Activated gamma-delta T cell treated with anti-CD3 and anti-CD28 coated beads, Interleukin-2, amount 50 U/mL, for 16 hours (primary cell): ENCODE results near the gene SAMD4A.

Experiments used
- DNase-seq: peaks from one replicate; pipeline ENCODE4 v3.0.0-alpha.2; 2020; ENCODE audit warnings: low read depth

Gene SAMD4A

DNA sequence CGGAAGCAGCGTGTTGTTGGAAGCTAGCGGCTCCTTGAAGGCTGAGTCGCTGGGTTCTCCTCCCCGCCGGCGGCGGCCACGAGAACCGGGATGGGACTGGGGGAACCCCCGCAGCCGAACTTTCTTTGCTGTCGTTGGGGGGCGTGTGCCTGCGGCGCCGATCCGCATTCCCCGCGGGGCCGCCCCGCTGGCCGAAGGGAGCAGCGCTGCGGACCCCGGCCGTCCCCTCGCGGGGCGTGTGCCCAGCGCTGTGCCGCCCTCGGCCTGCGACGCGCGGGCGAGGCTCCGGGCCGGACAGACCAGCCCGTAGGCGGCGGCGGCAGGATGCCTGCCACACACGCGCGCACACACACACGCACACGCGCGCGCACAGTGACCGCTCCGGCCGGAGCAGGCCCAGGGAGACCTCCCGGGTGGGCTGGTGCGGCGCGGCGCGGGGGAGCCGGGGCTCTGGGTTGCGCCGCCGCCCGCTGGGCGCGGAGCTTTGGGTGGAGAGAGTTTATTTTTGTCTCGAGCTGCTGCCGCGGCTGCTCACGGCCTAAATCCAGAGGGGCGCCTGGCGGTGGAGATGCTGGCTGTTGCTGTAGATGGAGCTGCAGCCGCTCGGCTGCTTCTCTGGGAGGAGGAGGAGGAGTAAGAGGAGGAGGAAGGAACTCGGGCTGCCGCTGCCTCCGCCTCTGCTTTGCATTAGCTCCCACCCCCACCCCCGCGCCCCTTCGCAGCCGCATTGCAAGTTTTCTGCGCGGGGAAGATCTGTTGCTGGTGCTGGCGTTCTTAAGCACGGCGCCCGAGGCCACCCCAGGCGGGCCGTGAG, at the start of gene SAMD4A:
SAMD4A (plus strand) TSS at position 719 of the 814 bp plus-strand sequence. CDS start 789 bp downstream, outside the sequence.
- DNase-seq: peak; percentile 20

DNA sequence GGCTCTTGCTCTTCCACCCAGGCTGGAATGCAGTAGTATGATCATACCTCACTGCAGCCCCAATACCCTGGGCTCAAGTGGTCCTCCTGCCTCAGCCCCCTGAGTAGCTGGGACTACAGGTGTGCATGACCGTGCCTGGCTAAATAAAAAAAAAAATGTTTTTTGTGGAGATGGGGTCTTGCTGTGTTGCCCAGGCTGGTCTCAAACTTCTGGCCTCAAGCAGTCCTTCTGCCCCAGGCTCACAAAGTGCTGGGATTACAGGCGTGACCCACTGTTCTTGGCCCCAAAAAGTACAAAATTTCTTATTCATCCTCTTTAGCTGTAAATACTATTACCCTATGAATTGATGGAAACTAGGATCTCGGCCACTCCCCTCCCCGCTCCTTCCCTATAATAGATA, 42.5 kb upstream of the SAMD4A start:
- DNase-seq: no peak

GRCh38 chr14:54528973-54529372, 38.0 kb upstream of the SAMD4A start:
- DNase-seq: no peak

- no peak for DNase-seq
Measured at GRCh38 chr14:54529811-54530210, 37.1 kb upstream of the SAMD4A start.

DNA sequence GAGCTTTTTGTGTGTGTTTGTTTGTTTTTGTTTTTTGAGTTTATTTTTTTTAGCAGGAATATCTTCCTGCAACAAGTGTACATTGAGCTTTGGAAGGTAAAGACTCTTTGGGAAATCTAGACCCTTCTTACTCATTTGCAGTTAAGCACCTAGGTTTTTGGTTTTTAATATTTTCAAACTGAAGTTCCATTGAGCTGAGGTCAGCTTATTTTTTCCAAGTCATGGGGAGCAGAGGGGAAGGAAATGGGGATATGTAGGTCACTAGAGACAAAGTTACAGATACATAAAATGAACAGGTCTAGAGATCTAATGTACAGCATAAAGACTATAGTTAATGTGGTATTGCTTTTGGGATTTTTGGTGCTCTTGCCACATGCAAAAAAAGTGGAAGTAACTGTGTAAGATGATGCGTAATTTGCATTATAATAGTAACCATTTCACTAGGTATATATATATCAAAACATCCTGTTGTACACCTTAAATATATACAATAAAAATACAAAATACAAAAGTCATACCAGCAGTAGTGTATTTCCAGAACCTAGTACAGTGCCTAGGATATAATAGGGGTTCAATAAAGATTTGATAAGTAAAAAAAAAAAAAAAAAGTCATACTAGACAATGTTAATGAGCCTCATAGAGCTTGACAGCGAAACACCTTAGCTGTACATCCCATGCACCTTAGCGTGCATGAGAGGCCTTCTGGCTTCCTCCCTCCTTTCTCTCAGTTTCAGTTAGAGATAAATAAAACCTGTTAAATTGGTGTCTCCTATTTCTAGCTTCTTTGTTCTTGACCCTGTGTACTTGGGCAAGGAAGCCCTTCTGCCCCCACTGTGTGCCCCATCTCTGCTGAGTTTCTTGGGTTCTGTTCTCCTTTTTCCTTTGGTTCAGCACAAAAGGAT, 34.6 kb upstream of the SAMD4A start:
- no peak for DNase-seq

DNA sequence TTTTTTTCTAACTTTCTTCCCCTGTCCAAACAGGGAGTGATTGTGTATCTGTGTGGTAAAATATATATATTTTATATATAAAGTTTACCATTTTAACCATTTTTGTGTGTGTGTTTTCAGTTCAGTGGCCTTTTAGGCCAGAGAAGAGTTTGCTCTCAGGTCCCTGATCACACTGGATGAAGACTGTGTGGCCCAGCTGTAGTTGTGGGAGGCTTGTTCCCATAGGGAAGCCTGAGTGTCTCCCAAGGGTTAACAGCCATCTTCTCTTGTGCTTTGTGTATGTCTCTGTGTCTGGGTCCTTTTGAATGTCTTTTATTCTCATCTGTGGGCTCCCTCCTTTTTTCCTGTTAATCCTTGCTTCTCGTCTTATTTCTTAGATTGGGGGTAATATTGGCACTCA, 33.8 kb upstream of the SAMD4A start:
- no peak for DNase-seq

- DNase-seq: no peak
Measured at GRCh38 chr14:54535126-54535525, 31.8 kb upstream of the SAMD4A start.

DNA sequence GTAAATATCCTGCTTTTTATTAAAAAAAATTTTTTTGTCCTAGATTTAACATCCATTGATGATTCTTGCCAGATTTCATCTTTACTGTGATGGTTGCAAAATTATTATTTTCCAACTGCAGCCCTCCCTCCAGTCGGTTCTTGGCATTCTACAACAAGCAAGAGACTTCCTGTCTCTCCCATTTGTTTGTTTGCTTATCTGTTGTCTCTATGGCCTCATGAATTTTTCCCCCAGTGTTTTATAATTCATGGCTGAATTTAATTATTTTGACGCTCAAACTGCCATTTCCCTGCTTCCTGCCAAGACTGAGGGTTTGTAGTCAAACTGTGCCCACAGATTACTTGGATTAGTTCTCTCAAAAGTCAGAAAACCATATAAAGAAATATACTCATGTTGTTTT, 31.3 kb upstream of the SAMD4A start:
- DNase-seq: no peak

DNA sequence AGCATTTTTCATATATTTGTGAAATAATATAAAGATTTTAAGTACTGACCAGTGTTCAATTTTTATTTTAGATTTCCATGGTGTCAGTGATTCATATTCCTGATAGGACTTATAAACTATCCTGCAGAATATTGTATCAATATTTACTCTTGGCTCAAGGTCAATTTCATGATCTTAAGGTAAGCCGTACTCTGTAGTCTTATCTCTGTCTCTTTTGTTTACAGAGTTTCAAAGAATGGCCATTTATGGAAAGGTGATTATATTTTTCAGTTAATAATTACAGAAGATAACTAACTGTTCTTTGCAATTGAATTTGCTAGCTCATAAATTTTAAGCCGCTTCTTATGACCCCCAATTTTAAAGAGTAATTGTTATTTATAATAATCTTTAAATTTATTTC, 29.3 kb upstream of the SAMD4A start:
- no peak for DNase-seq

GRCh38 chr14:54538055-54538454, 28.9 kb upstream of the SAMD4A start:
- no peak for DNase-seq

- DNase-seq: no peak
Measured at GRCh38 chr14:54547583-54547982, 19.3 kb upstream of the SAMD4A start.

DNA sequence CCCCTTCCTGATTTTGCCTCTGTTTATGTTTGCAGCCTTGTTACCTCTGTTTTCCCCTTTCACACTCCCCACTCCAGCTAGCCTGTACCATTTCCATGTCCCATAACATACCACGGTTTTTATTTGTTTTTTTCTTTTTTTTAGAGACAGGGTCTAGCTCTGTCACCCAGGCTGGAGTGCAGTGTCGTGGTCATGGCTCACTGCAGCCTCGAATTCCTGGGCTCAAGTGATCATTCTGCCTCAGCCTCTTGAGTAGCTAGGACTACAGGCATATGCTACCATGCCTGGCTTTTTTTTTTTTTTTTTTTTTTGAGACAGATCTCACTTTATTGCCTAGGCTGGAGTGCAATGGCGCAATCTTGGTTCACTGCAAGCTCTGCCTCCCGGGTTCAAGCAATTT, 18.4 kb upstream of the SAMD4A start:
- DNase-seq: no peak

- no peak for DNase-seq
Measured at GRCh38 chr14:54549862-54550261, 17.1 kb upstream of the SAMD4A start.

DNA sequence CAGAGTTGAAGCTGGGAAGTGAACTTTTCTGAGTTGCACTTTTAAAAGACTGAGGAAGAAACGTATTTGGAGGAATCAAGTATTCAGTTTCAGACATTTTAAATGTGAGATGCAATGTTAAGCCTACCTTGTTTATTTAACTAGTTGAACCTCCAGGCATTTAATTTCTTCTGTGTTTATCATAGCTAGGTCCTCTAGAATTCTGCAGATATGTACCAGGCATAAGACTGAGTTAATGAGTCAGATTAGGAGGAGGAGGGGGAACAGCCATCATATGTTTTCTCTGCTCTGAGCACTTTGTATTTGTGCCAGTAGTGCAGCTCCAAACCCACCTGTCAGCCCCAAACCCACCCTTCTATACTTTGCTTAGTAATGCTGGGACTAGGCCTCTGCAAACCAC, 16.4 kb upstream of the SAMD4A start:
- no peak for DNase-seq

DNA sequence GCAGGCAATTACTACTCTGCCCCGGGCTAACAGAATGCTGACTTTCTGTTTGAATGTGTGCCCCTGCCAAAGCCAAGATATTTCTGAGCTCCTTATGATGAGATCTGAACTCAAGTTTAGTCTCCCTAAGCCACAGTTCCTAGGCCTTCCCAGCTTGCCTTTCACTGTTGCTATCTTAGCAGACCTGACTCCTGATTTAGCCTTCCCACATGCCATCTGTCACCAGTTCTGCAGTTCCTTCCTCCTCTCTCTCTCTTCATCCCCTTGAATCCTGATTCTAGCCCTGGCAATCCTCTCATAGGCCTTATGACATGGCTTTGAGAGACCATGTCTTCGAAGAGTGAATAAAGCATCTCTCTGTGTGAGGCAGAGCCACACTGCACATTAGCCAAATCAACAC, 12.5 kb upstream of the SAMD4A start:
- no peak for DNase-seq

DNA sequence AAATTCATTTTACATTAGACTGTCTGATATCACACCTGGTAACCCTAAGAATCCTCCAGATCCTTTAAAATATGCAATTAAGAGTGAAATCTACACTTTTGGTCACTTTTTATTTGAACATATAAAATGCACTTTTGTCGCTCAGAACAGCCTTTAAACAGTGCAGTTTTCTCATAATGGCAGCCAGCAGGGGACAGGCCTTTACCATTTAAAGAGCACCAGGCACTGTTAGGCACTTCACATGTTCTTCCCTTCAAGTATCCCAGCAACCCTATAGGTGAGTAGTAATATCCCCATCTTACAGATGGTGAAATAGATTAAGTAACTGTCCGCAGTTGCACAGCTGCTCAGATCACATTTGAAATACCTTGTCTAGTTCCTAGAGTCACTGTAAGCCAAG, 11.3 kb upstream of the SAMD4A start:
- no peak for DNase-seq

DNA sequence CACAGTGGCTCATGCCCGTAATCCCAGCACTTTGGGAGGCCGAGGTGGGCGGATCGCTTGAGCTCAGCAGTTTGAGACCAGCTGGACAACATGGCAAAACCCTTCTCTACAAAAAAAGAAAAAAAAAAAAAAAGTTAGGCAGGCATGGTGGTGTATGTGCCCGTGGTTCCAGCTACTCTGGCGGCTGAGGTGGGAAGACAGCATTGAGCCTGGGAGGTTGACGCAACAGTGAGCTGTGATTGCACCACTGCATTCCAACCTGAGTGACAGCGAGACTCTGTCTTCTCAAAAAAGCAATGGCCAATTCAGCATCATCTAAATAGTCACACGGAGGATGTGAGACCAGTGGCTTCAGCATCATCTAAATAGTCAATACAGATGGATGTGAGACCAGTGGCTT, 10.4 kb upstream of the SAMD4A start:
- no peak for DNase-seq

- no peak for DNase-seq
Measured at GRCh38 chr14:54562334-54562733, 4.6 kb upstream of the SAMD4A start.

DNA sequence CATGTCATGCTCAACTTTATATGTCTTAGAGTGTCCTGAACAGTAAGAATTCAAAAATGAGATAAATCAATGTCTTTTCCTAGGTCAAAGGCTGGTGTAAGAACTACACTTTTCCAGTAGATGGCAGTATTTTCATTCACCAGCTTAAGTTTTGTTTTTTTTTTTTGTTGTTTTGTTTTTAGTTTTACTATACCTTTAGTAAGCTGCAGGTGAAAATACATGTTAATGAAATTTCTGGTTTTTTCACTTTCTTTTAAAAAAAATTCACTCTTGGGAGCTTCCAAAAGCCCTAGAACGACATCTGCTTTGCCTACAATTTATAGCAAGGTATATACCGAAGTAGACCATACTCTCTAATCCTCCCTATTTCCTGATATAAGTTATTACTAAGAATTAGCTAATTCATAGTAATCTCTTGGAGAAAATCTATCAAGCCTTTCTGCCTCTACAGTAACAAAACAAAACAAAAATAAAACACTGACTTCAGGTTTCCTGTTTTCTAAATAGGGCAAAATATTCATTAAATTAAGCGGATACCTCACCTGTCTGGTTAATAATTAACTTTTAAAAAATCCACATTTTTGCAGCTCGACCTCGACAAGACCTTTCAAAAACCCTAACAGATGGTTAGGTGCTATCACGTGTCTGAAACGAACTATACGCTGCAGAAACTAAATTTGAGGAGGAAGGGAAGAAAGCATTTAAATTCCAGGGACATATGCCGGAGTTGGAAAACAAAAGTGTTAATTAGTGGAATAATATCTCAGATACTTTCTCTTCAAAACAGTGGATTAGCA, 2.7 kb upstream of the SAMD4A start:
- DNase-seq: no peak

DNA sequence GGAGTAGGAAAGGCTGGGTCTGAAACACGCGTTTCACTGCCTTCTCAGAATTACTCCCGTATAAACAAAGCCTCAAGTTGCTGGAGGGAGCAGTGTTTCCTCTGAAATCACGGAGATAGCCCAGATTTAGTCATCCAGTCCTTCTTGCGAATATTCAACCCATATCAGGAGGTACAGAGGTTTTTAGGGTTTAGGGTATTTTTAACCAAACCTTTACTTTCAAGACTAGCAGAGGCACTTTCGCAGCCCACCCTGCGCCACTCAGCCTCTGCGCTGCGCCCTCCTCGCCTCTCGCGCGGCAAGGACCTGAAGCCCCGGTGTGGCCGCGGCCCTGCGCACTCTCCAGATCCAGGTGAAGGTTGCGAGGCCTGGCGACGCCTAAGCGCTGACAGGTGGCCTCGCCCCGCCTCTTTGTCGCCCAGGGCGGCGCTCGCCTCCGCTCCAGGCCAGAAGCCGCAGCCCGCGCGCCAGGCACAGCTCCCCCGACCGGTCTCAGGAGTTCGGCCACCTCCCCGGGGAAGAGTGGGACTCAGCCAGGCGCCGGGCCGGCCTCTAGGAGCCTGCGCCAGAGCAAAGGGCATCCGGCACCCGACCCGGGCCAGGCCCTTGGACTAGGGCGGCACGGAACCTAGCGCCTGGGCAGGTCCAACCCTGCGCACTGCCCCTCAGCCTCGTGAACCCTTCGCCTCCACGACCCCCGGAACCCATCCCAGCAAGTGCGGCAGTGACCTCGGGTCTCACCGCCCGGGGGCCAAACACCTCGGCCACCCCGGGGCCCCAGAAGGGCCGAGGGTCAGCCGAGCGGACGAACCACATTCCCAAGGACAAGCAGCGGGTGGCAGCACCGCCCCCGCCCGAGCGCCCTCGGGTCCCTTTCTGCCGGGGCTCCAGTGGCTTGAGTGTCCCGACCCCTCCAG, 1.8 kb upstream of the SAMD4A start:
- peak; percentile 23 for DNase-seq

GRCh38 chr14:54565785-54566409, 1.0 kb upstream of the SAMD4A start:
- DNase-seq: peak; percentile 55
